Measurements from ENCODE around the gene IQGAP3.

The IQGAP3 gene

DNA sequence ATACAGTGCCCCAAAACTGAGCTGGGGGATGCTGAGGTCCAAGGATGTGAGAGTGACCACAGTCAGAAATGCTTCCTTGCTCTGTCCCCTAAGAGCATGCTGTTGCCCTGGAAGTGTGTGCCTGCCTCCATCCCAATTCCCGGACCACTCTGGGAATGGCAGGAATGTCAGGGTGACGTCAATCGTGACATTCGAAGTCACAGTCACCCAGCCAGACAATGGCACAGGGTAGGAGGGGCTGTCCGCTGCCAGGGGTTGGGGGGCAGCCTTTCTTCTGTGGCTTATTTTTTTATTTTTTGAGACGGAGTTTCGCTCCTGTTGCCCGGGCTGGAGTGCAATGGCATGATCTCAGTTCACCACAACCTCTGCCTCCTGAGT lies 94.1 kb downstream of the IQGAP3 start:
- no peak for DNase-seq
- in situ Hi-C loops (cut with HindIII; ENCODE audit: low pct_ligation_motif_present, low pct_unique_long_range_greater_than_20kb, low sequenced_read_pairs) = no loop called here

DNA sequence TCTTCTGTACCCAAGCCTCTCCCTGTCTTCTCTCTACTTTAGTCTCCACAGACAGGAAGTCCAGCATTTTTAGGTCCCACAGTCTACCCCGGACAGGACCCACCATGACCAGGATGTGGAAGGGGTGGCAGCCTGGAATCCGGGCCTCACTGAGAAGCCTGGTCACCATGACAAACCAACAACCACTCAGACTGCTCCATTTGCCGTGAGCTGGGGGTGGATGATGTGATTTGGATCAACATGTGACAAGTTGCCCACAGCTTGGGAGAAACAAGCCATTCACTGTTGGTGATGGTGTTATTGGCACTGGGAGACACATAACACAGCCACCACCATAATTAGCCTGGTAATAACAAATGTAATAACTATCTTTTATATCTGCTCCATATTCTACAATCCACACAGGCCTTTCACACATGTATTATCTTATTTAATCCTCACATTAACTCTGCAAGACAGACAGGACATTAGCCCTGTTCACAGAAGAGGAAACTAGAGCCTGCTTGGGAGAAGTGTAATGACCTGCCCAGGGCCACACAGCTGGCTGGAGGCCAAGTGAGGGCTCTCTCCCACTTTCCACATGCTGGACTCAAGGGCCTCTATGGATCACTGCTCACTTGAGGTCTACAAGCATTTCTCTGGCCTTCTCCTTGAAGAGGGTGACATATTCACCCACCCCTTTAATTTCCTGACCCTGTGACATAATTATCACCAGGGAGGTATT lies 94.7 kb downstream of the IQGAP3 start:
- DNase-seq = no peak
- in situ Hi-C loops (cut with HindIII; ENCODE audit: low pct_ligation_motif_present, low pct_unique_long_range_greater_than_20kb, low sequenced_read_pairs) = no loop called here

DNA sequence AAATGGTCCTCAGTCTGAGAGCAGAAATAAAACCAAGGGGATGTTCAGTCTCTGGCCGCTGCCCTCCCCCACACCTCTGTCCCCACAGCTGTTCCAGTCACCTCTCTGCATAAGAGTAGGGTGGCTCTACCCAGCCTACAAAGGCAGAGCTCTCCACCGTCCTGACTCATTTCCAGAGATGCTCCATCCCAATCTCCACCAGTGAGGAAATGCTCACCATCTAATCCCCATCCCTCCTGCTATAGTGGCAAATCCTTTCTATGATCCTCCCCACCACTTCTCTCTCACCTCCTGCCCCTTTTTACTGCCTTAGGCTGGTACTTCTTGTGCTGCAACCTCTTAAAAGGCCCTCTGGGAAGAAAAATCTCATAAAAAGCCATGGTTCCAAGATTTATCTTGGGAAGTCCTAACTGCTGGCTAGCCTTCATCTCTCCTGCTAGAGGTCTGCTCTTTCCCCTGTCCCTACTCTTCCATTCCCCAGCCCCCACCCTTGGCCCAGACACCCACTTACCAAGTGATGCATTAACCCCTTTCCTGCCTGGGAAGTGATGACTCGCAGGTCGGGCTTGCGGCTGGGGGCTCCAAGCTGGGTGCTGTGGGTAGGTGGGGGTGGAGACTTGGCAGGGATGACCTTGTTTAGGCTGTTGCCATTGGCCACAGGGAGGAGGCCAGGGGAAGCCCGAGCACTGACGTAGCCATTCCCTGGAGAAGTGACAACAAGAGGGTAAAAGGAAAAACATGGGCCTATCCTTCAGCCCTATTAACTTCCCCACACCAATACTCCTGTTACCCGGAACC lies 95.7 kb downstream of the IQGAP3 start:
- in situ Hi-C loops (cut with HindIII; ENCODE audit: low pct_ligation_motif_present, low pct_unique_long_range_greater_than_20kb, low sequenced_read_pairs) = no loop called here

DNA sequence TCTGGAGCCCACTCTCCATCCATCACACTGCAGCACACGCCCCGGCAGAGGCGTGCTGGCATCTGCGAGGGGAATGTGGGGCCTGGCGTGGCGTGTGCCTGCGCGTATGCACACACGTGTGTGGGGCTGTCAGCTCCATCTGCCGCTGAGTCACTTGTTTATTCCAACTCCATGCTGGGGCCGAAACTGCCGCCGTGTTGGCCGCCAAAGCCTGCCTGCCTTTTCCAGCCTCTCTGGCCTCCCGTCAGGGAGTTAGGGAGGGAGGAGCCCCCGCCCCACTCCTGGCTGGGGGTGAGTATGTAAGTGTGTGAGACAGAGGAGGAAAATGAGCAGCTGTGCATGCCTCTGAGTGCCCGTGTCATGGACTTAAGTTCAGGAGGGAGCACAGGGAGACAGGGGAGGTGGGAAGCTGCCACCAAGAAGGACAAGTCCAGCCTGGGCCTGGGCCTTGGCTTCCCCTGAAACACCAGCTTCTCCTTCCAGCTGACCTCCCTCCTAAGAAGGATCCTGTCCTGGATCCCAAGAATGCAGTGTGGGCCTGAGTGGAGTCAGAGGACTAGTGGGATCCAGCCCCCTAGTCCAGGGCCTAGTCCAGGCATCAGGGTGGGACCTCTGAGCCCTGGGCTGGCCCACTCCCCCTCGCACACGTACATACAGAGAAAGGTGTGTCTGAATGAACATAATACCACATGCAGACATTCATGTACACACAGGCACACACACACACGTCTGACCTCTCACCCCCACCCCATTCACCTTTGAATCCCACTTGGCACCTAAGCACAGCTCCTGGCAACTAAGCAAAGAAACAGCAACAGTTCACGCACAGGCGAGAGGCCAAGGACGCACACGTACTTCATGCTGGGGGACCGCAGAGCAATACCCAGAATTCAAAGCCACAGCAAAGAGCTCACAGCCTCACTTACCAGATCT lies 96.5 kb downstream of the IQGAP3 start:
- in situ Hi-C loops (cut with HindIII; ENCODE audit: low pct_ligation_motif_present, low pct_unique_long_range_greater_than_20kb, low sequenced_read_pairs) = no loop called here
- DNase-seq = no peak

More for the DNA sequence above, 95.7 kb downstream of the IQGAP3 start:
- peak; percentile 80 for DNase-seq

All from ACHN (cell line).